DMS53 treated with DMSO at 0.1 percent for 48 hours (cell line): Measurements from ENCODE around the gene TMEM175.
"Not testable (repeated sequence)": the region's sequence is repeated elsewhere in the genome, so short reads cannot be mapped to it uniquely, and the experiment has no call there.

Experiments
- DNase-seq: peaks from one replicate; lab custom pipeline; 2025; ENCODE audit not compliant: unreplicated experiment; lab: John Stamatoyannopoulos, UW

TMEM175 gene

DNA sequence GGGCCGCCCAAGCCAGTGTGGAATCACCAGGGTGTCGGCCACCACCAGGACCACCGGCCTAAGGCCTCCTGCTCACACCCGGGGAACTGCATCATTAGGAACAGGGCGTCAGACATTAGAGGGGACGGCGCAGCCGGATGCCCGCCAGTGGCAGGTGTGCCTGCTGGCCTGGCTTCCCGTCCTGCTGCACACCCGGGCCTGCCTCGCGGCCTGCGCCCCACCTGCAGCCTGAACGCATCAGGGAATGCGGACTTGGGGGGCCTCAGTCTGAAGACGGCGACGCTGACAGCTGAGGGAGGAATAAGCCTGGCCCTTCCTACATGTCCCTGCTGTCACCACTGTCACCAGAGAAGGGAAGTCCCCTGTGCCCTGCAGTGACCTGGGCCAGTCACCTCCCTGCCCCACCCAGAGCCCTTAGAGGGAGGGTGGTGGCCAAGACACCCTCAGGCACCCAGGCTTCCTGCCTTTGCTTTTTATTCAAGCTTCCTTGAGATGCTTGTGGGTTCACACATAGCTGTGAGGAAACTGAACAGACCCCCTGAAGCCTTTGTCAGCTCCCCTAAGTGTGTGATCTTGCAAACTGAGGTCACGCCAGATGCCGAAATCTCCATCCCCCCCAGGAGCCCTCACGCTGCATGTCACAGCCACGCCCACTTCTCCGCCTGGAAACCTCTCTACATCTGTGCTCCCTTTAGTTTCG lies 37.9 kb downstream of the TMEM175 start:
- DNase-seq: no peak

DNA sequence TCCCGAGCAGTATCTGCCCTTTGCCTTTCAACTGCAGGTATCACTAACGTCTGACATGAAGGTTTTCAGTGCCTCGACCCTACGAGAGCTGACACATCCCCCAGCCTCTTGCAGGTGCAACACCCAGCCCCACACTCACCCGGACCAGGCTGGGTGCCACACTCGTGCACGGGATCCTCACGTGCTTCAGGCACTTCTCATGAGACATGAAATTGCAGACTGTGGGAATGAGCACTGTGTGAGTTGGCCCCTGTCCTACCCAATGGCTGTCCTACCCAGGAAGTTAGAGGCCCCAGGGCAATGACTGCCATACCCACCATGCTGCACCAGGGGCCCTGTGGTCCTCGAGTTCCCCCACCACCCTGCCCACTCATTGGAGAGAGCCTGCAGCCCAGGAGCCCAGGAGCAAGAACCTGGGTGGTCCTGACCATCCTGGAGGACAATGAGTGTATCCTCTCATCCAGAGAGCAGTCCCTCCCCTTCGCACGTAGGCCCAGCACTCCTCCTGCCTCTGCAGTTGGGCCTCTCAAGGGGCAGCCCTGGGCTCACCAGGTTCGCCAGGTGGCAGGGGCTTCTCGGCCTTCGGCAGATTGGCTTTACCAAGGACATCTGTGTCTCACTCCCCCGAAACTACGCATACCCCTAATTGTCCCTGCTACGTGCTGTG lies 38.7 kb downstream of the TMEM175 start:
- no peak for DNase-seq

DNA sequence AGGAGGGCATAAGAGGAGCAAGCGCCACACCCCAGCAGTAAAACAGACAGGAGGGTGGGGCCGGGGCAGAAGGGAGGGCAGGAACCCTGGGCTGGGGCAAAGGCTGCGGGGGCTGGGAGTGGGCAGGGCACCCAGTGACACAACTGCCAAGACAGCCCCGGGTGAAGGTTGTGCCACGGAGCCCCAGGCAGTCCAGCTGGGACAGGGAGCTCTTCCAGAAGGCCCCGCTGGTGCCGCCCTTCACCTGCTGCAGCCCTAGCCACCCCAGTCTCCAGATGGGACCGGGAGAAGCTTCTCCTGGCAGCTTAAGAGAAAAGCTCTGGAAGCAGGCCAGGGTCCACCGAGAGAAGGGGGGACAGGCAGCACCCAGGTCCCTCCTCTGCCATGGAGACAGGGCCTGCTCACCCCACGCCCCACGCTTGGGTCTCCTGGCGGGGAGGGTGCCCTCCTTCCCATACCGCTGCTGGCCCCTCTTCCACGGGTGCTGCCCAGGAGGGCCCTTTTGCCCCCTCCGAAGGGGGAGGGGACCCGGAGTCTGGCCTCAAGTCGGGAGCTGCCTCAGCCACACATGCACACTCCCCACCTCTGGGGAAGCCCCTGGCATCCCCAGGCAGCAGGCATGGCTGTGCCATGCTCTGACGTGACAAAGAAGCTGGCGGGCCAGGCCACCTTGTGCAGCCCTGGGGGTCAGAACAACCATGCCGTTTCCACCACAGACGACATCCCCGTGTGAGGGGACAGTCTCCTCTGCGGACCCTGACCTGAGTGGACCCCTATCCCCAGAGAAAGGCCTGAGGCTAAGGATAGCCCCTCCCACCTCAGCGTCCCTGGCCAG lies 39.6 kb downstream of the TMEM175 start:
- no peak for DNase-seq

DNA sequence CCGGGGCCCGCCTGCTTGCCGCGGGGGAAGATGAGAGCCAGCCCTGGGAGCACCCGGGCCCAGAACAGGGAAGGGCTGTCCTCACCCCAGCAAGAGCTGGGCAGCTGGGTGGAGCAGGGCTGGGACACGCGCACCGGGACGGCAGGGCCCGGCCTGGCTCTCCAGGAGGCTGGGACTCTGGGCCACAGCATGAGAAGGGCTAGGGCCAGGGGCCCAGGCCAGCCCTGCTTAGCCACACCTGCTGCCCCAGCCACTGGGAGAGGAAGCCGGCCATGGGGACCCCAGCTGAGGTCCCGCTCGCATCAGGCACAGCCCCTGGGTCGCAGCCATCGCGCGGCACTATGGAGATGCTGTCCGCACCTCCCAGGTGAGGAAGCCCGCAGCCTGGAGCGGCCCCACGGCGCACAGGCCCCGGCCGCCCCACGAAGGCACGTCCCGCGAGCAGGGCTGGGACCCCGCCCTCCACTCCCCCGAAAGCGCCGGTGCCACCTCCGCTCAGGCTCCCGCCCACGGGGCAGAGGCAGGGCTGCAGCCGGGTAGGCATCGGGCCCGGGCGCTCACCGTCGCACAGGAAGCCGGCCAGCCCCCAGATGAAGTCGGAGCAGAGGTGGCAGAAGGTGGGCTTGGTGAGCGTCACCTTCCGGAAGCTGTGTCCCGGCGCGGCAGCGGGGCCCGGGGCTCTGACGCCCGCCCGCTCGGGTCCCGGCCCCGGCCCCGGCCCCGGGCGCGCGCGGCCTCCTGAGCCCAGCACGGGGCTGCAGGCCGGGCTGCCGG lies 40.6 kb downstream of the TMEM175 start:
- no peak for DNase-seq

DNA sequence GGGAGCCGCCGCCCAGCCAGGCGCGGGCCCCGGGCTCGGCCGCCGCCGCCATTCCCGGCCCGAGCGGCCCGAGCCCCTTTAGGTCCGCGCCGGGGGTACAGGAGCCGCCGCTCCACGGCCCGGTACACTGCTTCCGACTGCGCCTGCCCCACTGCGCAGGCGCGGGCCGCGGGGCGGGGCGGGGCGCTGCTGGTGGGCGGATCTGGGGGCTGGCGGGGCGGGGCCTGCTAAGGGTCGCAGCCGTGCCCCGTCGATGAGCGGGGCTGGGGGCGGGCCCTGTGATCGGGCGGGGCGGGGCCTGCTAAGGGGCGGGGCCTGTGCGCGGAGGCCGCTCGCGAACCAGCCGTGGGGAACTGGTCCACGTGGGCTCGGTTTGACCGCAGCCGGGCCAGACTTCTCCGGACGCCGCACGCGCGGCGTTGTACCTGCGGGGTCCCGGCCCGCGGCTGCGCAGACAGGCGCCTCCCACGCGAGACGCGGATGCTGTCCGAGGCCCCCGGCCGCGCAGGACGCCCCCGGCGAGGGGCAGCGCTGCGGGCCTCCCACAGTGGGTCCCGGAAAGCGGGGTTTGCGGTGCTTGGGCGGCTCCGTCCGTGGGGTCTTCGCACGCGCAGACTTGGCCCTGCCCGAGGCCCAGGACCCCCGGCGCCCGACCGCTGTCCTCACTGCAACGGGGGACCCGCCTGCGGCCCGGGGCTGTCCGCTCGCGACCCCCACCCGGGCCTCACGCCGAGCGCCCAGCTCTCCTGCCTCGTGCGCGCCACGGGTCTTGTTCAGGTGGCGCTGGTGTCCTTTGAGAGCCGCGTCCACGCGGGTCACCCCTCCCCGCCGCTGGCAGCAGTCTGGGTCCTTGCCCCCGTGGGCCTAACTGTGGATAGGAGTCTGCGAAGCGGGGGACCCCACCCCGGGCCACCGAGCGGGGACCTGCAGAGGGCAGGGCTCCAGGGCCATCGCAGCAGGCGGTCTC lies 41.5 kb downstream of the TMEM175 start, which contains the start of gene DGKQ:
TSS of gene DGKQ (minus strand) at position 139 of the 967 bp plus-strand sequence. CDS start at position 52, 87 bp downstream.
- DNase-seq: peak; percentile 37

DNA sequence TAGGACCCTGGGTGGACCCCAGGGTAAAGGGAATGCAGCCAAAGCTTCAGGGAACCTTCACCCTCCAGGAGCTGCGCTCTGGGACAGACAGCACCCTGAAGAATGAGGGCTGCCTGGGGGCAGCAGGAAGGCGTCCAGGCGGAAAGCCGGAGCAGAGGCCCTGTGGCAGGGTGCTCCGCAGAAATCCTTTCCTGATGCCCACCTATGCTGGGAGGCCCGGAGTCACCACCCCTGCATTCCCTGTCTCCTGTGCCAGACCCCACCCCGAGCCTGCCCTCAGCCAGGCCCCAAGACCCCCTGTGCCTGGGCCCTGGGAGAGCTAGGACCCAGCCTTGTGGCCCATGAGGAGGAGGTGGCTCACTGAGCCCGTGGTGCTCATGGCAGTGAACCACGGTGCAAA lies 42.4 kb downstream of the TMEM175 start:
- no peak for DNase-seq

DNA sequence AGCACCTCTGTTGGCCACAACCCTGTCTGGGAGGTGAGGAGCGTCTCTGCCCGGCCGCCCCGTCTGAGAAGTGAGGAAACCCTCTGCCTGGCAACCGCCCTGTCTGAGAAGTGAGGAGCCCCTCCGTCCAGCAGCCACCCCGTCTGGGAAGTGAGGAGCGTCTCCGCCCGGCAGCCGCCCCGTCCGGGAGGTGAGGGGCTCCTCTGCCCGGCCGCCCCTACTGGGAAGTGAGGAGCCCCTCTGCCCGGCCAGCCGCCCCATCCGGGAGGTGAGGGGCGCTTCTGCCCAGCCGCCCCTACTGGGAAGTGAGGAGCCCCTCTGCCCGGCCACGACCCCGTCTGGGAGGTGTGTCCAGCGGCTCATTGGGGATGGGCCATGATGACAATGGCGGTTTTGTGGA lies 43.8 kb downstream of the TMEM175 start:
- DNase-seq: not testable (repeated sequence)

DNA sequence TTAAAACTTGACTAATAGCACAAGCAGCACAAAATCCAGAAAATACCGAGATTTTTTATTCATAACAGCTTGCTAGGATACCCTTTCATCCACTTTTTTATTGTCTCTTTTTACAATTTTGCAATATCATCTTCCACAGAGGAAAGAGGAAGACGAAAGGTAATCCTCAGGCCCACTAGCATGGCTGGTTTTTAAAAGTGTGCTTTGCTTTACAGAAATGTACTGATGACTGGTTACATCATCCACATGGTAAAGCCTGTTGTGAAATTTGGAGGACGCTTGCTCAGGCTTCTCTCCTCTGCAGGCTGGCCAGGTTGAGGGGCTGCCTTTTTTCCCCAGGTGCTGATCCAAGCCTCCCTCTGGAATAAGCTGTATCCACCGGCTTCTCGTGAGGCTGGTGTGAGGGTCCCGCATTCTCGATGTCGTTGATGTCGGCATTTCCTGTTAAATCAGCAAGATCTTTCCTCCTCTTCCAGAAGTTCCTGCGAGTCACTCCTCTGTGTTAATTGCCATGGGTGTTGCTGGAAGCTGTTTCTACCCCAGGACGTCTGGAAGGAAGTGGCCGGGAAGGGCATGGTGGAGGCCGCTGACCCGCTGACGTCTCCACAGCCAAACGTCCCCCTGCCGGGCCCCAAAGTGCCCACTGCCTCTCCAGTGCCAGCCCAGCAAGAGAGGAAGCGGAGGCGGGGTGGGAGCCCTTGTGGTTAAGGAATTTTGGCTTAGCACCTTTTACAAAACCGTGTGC lies 46.9 kb downstream of the TMEM175 start:
- no peak for DNase-seq

DNA sequence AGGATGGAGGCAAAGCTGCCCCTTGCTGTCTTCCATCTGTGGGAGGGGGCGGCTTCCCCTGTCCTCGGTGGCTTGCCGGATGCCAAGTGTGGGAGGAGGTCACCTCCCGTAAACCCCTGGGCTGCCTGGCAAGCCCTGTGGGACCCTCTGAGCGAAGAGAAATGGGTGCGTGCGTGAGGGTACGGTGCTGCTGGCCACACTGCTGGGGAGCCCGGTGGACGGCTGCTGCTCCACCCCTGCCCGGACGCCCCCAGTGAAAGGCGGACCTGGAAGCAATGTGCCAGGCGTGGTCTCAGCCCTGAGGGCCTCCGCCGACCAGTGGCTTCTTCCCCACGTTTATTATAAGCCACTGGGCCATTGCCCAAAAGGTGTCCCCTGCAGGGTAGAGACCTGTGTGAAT lies 50.0 kb downstream of the TMEM175 start:
- no peak for DNase-seq

DNA sequence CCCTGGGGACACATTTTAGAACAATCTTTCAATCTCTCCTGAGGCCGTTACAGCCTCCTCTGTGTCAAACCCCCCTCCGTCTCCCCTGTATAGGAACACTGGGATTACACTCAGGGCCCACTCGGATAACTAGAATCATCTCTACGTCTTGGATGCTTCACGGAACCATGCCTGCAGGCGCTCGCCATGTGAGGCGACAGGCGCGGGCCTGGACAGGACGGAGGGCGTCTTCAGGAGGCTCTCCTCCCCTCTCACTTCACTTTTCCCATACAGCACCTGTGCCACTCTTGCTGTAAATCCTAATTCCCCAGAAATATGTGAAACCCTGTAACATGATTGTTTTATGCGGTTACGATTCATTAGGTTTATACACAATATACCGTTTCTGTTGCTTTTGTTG lies 50.6 kb downstream of the TMEM175 start:
- DNase-seq: no peak

DNA sequence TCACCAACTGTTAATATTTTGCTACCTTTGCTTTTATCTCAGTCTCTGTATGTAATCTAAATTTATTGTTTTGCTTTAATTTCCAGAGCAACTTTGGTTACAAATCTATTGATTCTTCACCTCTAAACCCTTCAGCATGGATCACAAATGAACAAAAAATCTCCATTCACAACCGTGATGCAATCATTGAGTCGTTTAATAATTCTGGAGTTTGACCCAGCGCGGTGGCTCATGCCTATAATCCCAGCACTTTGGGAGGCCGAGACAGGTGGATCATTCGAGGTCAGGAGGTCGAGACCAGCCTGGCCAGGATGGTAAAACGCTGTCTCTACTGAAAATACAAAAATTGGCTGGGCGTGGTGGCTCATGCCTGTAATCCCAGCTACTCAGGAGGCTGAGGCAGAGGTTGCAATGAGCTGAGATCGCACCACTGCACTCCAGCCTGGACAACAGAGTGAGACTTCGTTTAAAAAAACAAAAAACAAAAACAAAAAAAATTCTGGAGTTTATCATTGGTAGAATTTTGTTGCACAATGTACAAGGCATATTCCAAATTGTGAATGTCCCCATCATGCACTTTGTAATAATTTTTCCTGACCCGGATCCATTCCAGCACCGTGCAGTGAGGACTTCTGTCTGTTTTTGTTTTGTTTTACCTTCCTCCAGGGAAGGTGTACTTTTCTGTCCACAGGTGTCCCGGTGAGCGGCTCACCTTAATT lies 52.2 kb downstream of the TMEM175 start:
- no peak for DNase-seq

DNA sequence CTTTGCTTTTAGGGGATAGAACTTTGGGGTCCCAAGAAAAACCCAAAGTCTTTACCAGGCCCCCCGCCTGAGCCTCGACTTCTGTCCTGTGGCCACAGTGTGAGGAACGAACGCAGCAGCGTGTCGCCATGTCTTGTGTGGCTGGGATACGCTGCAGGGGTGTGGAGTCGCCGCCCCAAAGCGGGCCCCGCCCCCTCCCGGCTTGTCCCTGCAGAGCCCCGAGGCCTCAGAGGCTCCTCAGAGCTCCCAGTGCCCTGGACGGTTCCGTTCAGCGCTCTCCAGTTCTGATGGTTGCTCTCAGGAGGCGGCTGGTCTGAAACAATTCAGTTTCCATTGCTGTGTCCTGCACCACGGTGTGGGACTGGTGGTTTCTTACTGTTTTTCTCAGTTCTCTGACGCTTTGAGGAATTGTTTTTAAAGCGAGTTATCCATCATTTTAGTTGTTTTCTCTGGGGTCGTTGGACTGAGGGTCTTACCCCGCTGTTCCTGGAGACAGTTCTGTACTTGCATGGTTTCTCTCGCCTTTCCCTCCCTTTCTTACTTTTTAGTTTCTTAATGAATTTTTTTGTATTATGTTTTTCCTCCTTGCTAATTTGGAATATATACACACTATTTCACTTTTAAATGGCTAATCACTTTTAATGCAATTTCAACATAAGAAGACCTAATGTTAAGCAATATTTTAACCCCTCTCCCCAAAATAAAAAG lies 53.0 kb downstream of the TMEM175 start:
- peak; percentile 52 for DNase-seq

DNA sequence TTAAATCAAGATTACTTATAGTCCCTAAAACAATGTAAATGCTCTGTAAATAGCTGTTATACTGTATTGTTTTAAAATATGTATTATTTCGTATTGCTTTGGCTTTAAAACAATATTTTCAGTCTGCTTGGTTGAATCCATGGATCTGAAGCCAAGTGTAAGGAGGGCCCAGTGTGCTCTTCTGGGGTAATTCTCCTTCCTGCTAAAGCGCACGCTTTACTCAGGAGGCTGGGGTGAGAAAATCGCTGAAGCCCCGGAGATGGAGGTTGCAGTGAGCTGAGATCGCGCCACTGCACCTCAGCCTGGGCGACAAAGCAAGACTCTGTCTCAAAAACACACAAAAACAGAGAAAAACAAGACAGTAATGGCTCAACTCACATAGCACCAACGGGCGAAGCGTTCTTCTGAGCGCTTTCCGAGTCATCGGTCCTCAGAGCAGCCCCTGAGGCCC lies 54.2 kb downstream of the TMEM175 start:
- peak; percentile 67 for DNase-seq

DNA sequence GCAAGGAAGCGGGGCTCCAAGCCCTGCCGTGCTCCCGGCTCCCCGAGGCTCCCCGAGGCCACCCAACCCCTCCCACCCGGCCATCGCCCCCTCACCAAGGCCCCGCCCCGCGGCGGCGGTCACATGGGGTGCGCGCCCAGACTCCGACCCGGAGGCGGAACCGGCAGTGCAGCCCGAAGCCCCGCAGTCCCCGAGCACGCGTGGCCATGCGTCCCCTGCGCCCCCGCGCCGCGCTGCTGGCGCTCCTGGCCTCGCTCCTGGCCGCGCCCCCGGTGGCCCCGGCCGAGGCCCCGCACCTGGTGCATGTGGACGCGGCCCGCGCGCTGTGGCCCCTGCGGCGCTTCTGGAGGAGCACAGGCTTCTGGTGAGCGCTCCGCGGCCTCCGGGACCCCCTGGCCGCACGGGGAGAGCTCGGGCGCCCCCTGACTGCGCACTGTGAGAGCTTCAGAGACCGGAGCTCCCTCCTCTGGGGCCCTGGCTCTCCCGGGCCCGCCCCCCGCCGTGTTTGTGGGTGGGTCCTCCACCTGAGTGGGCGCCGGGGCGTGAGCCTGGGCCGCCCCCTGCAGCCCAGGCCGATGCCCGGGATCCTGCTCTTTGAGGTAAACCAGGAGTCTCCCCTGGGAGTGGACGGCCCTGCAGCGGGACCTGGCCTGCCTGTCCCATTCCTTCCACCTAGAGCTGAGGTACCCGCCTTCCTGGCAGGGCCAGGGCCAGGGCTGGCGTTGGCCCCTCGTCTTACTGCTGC lies 54.8 kb downstream of the TMEM175 start, which contains the start of gene IDUA:
TSS of gene IDUA (plus strand) at position 166 of the 745 bp plus-strand sequence. CDS start at position 207, 41 bp downstream.
- peak; percentile 69 for DNase-seq

DNA sequence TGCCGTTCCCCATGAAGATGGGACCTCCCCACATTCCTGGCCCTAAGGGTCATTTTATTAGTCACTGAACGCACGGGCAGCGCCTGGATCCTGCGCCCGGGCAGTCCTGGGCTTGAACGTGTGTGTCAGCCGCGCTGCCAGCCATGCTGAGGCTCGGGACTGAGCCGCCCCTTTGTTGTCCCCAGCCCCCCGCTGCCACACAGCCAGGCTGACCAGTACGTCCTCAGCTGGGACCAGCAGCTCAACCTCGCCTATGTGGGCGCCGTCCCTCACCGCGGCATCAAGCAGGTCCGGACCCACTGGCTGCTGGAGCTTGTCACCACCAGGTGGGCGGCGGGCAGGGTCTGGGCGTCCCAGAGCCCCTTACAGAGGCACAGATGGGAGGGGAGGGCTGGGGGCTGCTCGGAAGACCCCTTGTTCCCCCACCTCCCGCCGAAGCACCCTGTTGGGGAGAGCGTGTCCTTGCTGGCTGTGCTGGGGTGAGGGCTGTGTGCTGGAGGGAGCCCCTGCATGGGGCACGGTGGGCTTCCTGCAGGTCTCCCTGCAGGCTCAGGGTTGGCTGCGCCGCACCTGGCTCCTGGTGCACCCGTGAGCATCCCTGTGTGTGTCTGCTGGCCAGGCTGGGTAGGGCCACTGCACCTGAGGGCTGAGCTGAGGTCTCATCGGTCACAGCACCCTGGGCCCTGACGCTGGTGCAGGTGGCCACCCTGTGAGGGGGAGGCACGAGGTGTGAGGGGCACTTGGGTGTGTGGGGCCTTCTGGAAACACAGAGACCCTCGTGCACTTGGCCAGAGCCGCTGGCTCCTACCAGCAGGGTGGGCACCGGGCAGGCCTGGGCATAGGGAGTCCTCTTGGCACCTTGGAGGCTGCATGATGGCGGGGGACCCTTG lies 55.6 kb downstream of the TMEM175 start:
- no peak for DNase-seq
